Lower lobe of right lung (tissue), 2 donors: ENCODE results near the gene POFUT2. TPM values are rescaled to one million over a fixed set of nuclear protein-coding genes. Genes with fewer than 3 reads are reported as not detected.

Experiments used
- ATAC-seq, 2 donors: fragments of 200-7000 bp; cut with Tn5 transposase; one replicate each; pipeline ENCODE4 v1.9.1; 2020 to 2022; ENCODE audit warnings: mild to moderate bottlenecking in 2 of 2, moderate library complexity in 2 of 2
- DNase-seq: peaks from one replicate; pipeline ENCODE4 v3.0.0-alpha.2; 2020
- H3K27ac ChIP-seq: fragments of 200-600 bp; one replicate; pipeline ENCODE4 v1.8.0; 2022
- H3K27me3 ChIP-seq: fragments of 200-600 bp; one replicate; pipeline ENCODE4 v1.8.0; 2022; ENCODE audit warnings: low read depth
- H3K36me3 ChIP-seq: fragments of 200-600 bp; one replicate; pipeline ENCODE4 v1.8.0; 2022; ENCODE audit warnings: mild to moderate bottlenecking
- H3K4me1 ChIP-seq: fragments of 200-600 bp; one replicate; pipeline ENCODE4 v1.8.0; 2022
- H3K4me3 ChIP-seq: fragments of 200-600 bp; one replicate; pipeline ENCODE4 v1.8.0; 2022; ENCODE audit warnings: mild to moderate bottlenecking
- H3K9me3 ChIP-seq: fragments of 200-600 bp; one replicate; pipeline ENCODE4 v1.8.0; 2022
- CTCF ChIP-seq: fragments of 200-600 bp; IDR thresholded peaks from one replicate; pipeline ENCODE4 v1.8.0; 2022; ENCODE audit warnings: antibody characterized with exemption, mild to moderate bottlenecking
- intact Hi-C: fragments of 100-400 bp; cut with DNase I; formaldehyde crosslinking; loops from one replicate; pipeline ENCODE4 v1.11.0; 2022
- total RNA-seq: library from RNA; stranded (reverse); fragmentation: NEBNext Ultra II Directional; extraction: Animal tissue kit (Norgen Biotek cat#: 25700); gene quantifications from one replicate; pipeline ENCODE4 v1.2.1, GENCODE V29; 2021
- donor health status: DM: no; HTN: yes; CAD: no; lungs with severe emphysema.

Gene POFUT2
- total RNA-seq, 1 donor from 2014 or later: 29.1 TPM

GRCh38 chr21:45244799-45245340, 42.8 kb downstream of the POFUT2 start:
- ATAC-seq: no peak
- intact Hi-C loops: no loop called here

GRCh38 chr21:45243603-45244002, 44.1 kb downstream of the POFUT2 start:
- no peaks in the 10 kb centered on the region for H3K4me1 ChIP-seq
- intact Hi-C loops: no loop called here
- no peak overlapping the region for H3K27ac ChIP-seq
- H3K4me3 ChIP-seq: no peak overlapping the region
- no peak for TF ChIP-seq CTCF
- no peaks in the 10 kb centered on the region for H3K36me3 ChIP-seq
- DNase-seq (no peak), ATAC-seq (no peak)
- peaks cover 9% of the 10 kb centered on the region for H3K27me3 ChIP-seq
- peaks cover 13% of the 10 kb centered on the region for H3K9me3 ChIP-seq

More at GRCh38 chr21:45244799-45245340, 42.8 kb downstream of the POFUT2 start:
- Histone ChIP-seq H3K36me3 (no peaks in the 10 kb centered on the region), H3K4me1 (no peaks in the 10 kb centered on the region), H3K4me3 (no peak overlapping the region), H3K27ac (no peak overlapping the region), H3K9me3 (peaks cover 13% of the 10 kb centered on the region), H3K27me3 (peaks cover 9% of the 10 kb centered on the region)
- TF ChIP-seq CTCF: no peak
- no peak for DNase-seq

DNA sequence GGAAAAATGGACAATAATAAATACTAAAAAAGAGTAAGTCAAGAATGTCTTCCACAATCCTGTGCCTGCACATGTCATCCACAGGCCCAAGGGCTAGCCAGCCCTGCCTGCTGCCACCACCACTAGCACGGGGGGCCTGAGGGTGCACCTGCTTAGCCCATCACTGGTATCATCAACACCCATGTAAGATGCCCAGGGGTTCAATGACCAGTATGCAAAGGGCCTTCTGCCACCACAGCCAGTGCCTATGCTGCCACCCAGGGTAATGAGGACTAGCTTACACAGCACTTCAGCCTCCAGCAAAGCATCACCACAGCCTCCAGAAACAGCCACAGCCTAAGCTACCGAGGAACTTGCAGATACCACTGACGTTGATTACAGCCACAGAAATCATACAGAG, 46.3 kb downstream of the POFUT2 start:
- peaks cover 13% of the 10 kb centered on the region for H3K9me3 ChIP-seq
- peaks cover 7% of the 10 kb centered on the region for H3K27me3 ChIP-seq
- H3K36me3 ChIP-seq: no peaks in the 10 kb centered on the region
- DNase-seq (no peak), ATAC-seq (no peak)
- TF ChIP-seq CTCF: no peak
- no peak overlapping the region for H3K27ac ChIP-seq
- intact Hi-C loops: no loop called here
- no peaks in the 10 kb centered on the region for H3K4me1 ChIP-seq
- H3K4me3 ChIP-seq: no peak overlapping the region

DNA sequence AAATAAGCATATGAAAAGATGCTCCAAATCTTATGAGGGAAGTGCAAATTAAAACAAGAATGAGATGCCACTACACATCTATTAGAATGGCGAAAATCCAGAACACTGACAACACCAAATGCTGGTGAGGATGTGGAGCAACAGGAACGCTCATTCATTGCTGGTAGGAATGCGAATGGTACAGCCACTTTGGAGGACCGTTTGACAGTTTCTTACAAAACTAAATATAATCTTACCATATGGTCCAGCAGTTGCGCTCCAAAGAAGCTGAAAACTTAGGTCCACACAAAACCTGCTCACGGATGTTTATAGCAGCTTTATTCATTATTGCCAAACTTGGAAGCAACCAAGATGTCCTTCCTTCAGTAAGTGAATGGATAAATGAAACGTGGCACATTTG, 50.3 kb downstream of the POFUT2 start:
- H3K4me3 ChIP-seq: no peak overlapping the region
- no peaks in the 10 kb centered on the region for H3K4me1 ChIP-seq
- ATAC-seq (no peak), DNase-seq (no peak)
- no peaks in the 10 kb centered on the region for H3K9me3 ChIP-seq
- H3K36me3 ChIP-seq: no peaks in the 10 kb centered on the region
- intact Hi-C loops: no loop called here
- no peak overlapping the region for H3K27ac ChIP-seq
- TF ChIP-seq CTCF: no peak
- H3K27me3 ChIP-seq: peaks cover 26% of the 10 kb centered on the region

DNA sequence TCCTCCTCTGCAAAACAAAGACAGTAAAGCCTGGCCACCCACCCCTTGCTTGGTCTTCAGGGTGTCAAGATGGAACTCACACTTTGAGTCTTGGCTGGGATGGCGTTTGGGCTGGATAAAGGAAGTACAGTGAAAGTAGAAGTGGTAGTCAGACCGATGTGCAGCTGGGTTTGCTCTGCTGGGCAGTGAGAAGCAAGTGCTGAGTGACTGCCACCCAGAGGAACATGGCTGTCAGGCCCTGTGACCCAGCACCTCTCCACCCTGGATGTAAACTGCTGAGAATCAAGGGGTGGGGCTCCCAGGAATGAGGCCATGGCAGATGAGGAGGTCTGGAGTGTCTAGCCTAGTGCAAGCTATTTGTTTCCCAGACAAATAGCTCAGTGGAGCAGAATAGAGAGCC, 51.2 kb downstream of the POFUT2 start:
- peaks cover 26% of the 10 kb centered on the region for H3K27me3 ChIP-seq
- ATAC-seq (peak; percentile 31 to 42), DNase-seq (no peak)
- H3K36me3 ChIP-seq: no peaks in the 10 kb centered on the region
- intact Hi-C loops: no loop called here
- H3K4me1 ChIP-seq: no peaks in the 10 kb centered on the region
- no peak overlapping the region for H3K4me3 ChIP-seq
- TF ChIP-seq CTCF: no peak
- H3K27ac ChIP-seq: no peak overlapping the region
- no peaks in the 10 kb centered on the region for H3K9me3 ChIP-seq

GRCh38 chr21:45235488-45235887, 52.2 kb downstream of the POFUT2 start:
- DNase-seq (no peak), ATAC-seq (no peak)
- intact Hi-C loops: no loop called here
- Histone ChIP-seq H3K4me1 (no peaks in the 10 kb centered on the region), H3K36me3 (no peaks in the 10 kb centered on the region), H3K27me3 (peaks cover 26% of the 10 kb centered on the region), H3K27ac (no peak overlapping the region), H3K9me3 (no peaks in the 10 kb centered on the region), H3K4me3 (no peak overlapping the region)
- TF ChIP-seq CTCF: no peak
